H1 (cell line): Measurements from ENCODE around the gene GID4. TPM values are rescaled to one million over a fixed set of nuclear protein-coding genes. Genes with fewer than 3 reads are reported as not detected.

Experiments
- CHD7 ChIP-seq: fragments of 300-600 bp; sonication (generic); IDR thresholded peaks from 2 replicates; pipeline ENCODE4 v1.7.1; 2012; ENCODE audit warnings: low read length, moderate library complexity, mild to moderate bottlenecking, inconsistent platforms; ENCODE audit not compliant: insufficient replicate concordance
- CTCF ChIP-seq, 3 experiments: IDR thresholded peaks; 1 replicate in 2 of 3; 2 replicates in 1 of 3; pipeline versions ENCODE4 v1.5.1 to v1.6.1; 2011; ENCODE audit warnings: low read length in 3 of 3, mild to moderate bottlenecking in 3 of 3, inconsistent platforms in 2 of 3, low read depth in 1 of 3, moderate library complexity in 1 of 3; ENCODE audit not compliant: insufficient read depth in 1 of 3; ENCODE audit errors: control extremely low read depth in 1 of 3
- HDAC2 ChIP-seq, 2 experiments: fragments of 300-600 bp in 1 of 2; sonication (generic) in 1 of 2; IDR thresholded peaks; 2 replicates each; pipeline ENCODE4 v1.6.1; 2011 to 2012; ENCODE audit warnings: low read depth in 2 of 2, low read length in 2 of 2, mild to moderate bottlenecking in 2 of 2, moderate library complexity in 2 of 2, borderline replicate concordance in 1 of 2, inconsistent platforms in 1 of 2
- MAFK ChIP-seq: IDR thresholded peaks from 2 replicates; pipeline ENCODE4 v1.6.1; 2012; ENCODE audit warnings: low read depth, mild to moderate bottlenecking, improper control_type of control experiment, low read length
- SAP30 ChIP-seq: fragments of 300-600 bp; sonication (generic); IDR thresholded peaks from 2 replicates; pipeline ENCODE4 v1.7.1; 2012; ENCODE audit warnings: low read length, moderate library complexity, mild to moderate bottlenecking, inconsistent platforms; ENCODE audit not compliant: insufficient read depth, insufficient replicate concordance
- SIRT6 ChIP-seq: IDR thresholded peaks from one replicate; pipeline ENCODE4 v1.7.1; 2012; ENCODE audit warnings: low read length, inconsistent platforms
- SP2 ChIP-seq: IDR thresholded peaks from 2 replicates; pipeline ENCODE4 v1.6.1; 2012; ENCODE audit warnings: mild to moderate bottlenecking, low read length, inconsistent platforms
- polyA plus RNA-seq, 7 experiments: library from polyadenylated mRNA; depleted of rRNA in 3 of 7; stranded (reverse) in 5 of 7; unstranded in 2 of 7; fragments of >200 nt in 5 of 7; fragments of 200-250 nt in 2 of 7; gene quantifications; 1 replicate in 5 of 7; 2 replicates in 1 of 7; 4 replicates in 1 of 7; pipeline versions ENCODE4 v1.2.1 to v1.2.3, GENCODE V29; 2011 to 2013; ENCODE audit warnings: missing spikeins in 2 of 7, mixed read lengths in 2 of 7
- total RNA-seq: library from RNA; stranded (reverse); fragmentation: NEBNext Ultra II Directional; extraction: Animal tissue kit (Norgen Biotek cat#: 25700); gene quantifications from 2 replicates; pipeline ENCODE4 v1.2.1, GENCODE V29; 2021

The GID4 gene
- total and polyA plus RNA-seq, 2 of the 8 experiments (the other 6 are each of a cell fraction or from before 2014, with no cell fraction given), result 5.6 to 15.0 TPM

GRCh38 chr17:18110636-18111145, 71.5 kb downstream of the GID4 start (continued):
- TF ChIP-seq CHD7, result no peak
- TF ChIP-seq SAP30, result no peak
- no peak for TF ChIP-seq HDAC2 (IDR thresholded peaks at IDR 0.05; ENCODE audit: borderline replicate concordance in 1 of 2, low read depth in 2 of 2, low read length in 2 of 2)
- no peak for TF ChIP-seq SP2
- TF ChIP-seq CTCF (IDR thresholded peaks at IDR 0.05; ENCODE audit: control extremely low read depth in 1 of 3, insufficient read depth in 1 of 3, low read depth in 1 of 3, low read length in 3 of 3), result no peak
- TF ChIP-seq MAFK, result no peak
- TF ChIP-seq SIRT6, result no peak
